SK-N-SH treated with all-trans-retinoic acid at 6 μM for 48 hours (cell line): Measurements from ENCODE around the gene RAB11FIP2.
A peak's percentile ranks its signal among the peaks of the same experiment; 100 is the strongest.

Source experiments
- ATAC-seq: fragments of 200-7000 bp; cut with Tn5 transposase; 3 replicates; pipeline ENCODE4 v1.9.1; 2020; ENCODE audit warnings: mild to moderate bottlenecking, moderate library complexity
- ARNTL ChIP-seq: fragments of 450-650 bp; formaldehyde crosslinking; IDR thresholded peaks from 2 replicates; pipeline ENCODE4 v1.5.0; 2020; ENCODE audit warnings: low read depth, mild to moderate bottlenecking, moderate library complexity, borderline replicate concordance
- CREB5 ChIP-seq: fragments of 250-450 bp; sonication (Bioruptor Pico); IDR thresholded peaks from 2 replicates; pipeline ENCODE4 v1.5.1; 2020; ENCODE audit warnings: low read depth, mild to moderate bottlenecking, moderate library complexity
- ESRRG ChIP-seq: fragments of 250-450 bp; sonication (Bioruptor Pico); IDR thresholded peaks from 2 replicates; pipeline ENCODE4 v1.6.1; 2021; ENCODE audit warnings: mild to moderate bottlenecking
- GLIS3 ChIP-seq: fragments of 250-450 bp; sonication (Bioruptor Pico); IDR thresholded peaks from 2 replicates; pipeline ENCODE4 v1.5.0; 2020; ENCODE audit warnings: mild to moderate bottlenecking, moderate library complexity
- ISL1 ChIP-seq: fragments of 250-450 bp; sonication (Bioruptor Pico); IDR thresholded peaks from 2 replicates; pipeline ENCODE4 v2.1.2; 2022; ENCODE audit warnings: mild to moderate bottlenecking, moderate library complexity
- OSR1 ChIP-seq: fragments of 250-450 bp; sonication (Bioruptor Pico); IDR thresholded peaks from 2 replicates; pipeline ENCODE4 v1.8.0; 2022; ENCODE audit warnings: moderate library complexity, mild to moderate bottlenecking, inconsistent platforms
- RARB ChIP-seq: fragments of 250-450 bp; sonication (Bioruptor Pico); IDR thresholded peaks from 2 replicates; pipeline ENCODE4 v1.8.0; 2021; ENCODE audit warnings: mild to moderate bottlenecking, moderate library complexity
- SNAI2 ChIP-seq: fragments of 250-450 bp; sonication (Bioruptor Pico); IDR thresholded peaks from 2 replicates; pipeline ENCODE4 v1.5.0; 2020; ENCODE audit warnings: mild to moderate bottlenecking, moderate library complexity
- TCF4 ChIP-seq: fragments of 250-450 bp; sonication (Bioruptor Pico); IDR thresholded peaks from 2 replicates; pipeline ENCODE4 v1.8.0; 2021; ENCODE audit warnings: mild to moderate bottlenecking, moderate library complexity, borderline replicate concordance
- TOX ChIP-seq: fragments of 250-450 bp; sonication (Bioruptor Pico); IDR thresholded peaks from 2 replicates; pipeline ENCODE4 v1.8.0; 2021; ENCODE audit warnings: mild to moderate bottlenecking, moderate library complexity, borderline replicate concordance
- ZC3H10 ChIP-seq: fragments of 250-450 bp; sonication (Bioruptor Pico); IDR thresholded peaks from 2 replicates; pipeline ENCODE4 v1.5.1; 2021; ENCODE audit warnings: mild to moderate bottlenecking, moderate library complexity
- ZFP3 ChIP-seq: fragments of 250-450 bp; sonication (Bioruptor Pico); IDR thresholded peaks from 2 replicates; pipeline ENCODE4 v1.5.0; 2020; ENCODE audit warnings: mild to moderate bottlenecking, moderate library complexity
- ZFP30 ChIP-seq: fragments of 450-650 bp; formaldehyde crosslinking; IDR thresholded peaks from 2 replicates; pipeline ENCODE4 v1.5.0; 2022; ENCODE audit warnings: mild to moderate bottlenecking, moderate library complexity
- ZNF565 ChIP-seq: fragments of 450-650 bp; formaldehyde crosslinking; conservative IDR thresholded peaks from 2 replicates; pipeline ENCODE4 v1.5.0; 2020; ENCODE audit warnings: low read depth, mild to moderate bottlenecking, moderate library complexity
- ZNF70 ChIP-seq: fragments of 450-650 bp; formaldehyde crosslinking; IDR thresholded peaks from 2 replicates; pipeline ENCODE4 v1.5.0; 2020; ENCODE audit warnings: mild to moderate bottlenecking, moderate library complexity
- ZNF8 ChIP-seq: fragments of 450-650 bp; formaldehyde crosslinking; IDR thresholded peaks from 2 replicates; pipeline ENCODE4 v1.5.0; 2020; ENCODE audit warnings: mild to moderate bottlenecking, moderate library complexity
- TF ChIP-seq, protein P1 (sequence below): fragments of 250-450 bp; sonication (Bioruptor Pico); IDR thresholded peaks from 2 replicates; pipeline ENCODE4 v1.8.0; 2020; ENCODE audit warnings: mild to moderate bottlenecking, moderate library complexity, borderline replicate concordance
- TF ChIP-seq, protein P2 (sequence below): fragments of 250-450 bp; sonication (Bioruptor Pico); IDR thresholded peaks from 2 replicates; pipeline ENCODE4 v1.8.0; 2021; ENCODE audit warnings: low read depth, mild to moderate bottlenecking, moderate library complexity, borderline replicate concordance
- TF ChIP-seq, protein P3 (sequence below): fragments of 250-450 bp; sonication (Bioruptor Pico); IDR thresholded peaks from 2 replicates; pipeline ENCODE4 v1.5.0; 2020; ENCODE audit warnings: mild to moderate bottlenecking, moderate library complexity

Gene RAB11FIP2

GRCh38 chr10:118045158-118045836 is 1.4 kb downstream of the RAB11FIP2 start:
- no peak for TF ChIP-seq ZNF565 (CRISPR knock-in tag)
- TF ChIP-seq ZC3H10 (CRISPR knock-in tag): no peak
- TF ChIP-seq, protein P1, sequence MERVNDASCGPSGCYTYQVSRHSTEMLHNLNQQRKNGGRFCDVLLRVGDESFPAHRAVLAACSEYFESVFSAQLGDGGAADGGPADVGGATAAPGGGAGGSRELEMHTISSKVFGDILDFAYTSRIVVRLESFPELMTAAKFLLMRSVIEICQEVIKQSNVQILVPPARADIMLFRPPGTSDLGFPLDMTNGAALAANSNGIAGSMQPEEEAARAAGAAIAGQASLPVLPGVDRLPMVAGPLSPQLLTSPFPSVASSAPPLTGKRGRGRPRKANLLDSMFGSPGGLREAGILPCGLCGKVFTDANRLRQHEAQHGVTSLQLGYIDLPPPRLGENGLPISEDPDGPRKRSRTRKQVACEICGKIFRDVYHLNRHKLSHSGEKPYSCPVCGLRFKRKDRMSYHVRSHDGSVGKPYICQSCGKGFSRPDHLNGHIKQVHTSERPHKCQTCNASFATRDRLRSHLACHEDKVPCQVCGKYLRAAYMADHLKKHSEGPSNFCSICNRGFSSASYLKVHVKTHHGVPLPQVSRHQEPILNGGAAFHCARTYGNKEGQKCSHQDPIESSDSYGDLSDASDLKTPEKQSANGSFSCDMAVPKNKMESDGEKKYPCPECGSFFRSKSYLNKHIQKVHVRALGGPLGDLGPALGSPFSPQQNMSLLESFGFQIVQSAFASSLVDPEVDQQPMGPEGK (CRISPR knock-in tag): no peak
- no peak for TF ChIP-seq ZNF70 (CRISPR knock-in tag)
- ATAC-seq: no peak

DNA sequence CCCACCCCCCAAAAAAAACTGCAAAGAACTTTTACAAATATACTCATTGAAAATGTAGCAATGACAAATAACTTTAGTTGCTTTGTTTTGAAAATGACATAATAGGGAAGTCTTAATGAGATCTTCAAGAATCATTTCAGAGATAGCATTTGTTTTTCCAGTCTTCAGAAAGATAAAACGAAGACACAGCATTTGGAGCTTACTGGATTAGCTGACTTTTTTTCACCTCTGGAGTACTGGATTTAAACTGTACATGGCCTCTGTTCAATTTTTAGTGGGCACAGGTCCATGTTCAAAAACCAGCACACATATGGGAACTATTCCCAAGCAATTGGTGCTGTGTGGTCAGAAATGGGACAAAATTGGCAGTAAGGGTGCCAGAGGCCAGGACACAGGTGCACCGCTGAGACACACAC is 3.9 kb downstream of the RAB11FIP2 start:
- no peak for ATAC-seq
- TF ChIP-seq ZFP3 (CRISPR knock-in tag) (no peak), ISL1 (CRISPR knock-in tag) (0 out of 2 replicates have a peak, but pooled peaks have one; percentile 8)
- TF ChIP-seq, protein P2, sequence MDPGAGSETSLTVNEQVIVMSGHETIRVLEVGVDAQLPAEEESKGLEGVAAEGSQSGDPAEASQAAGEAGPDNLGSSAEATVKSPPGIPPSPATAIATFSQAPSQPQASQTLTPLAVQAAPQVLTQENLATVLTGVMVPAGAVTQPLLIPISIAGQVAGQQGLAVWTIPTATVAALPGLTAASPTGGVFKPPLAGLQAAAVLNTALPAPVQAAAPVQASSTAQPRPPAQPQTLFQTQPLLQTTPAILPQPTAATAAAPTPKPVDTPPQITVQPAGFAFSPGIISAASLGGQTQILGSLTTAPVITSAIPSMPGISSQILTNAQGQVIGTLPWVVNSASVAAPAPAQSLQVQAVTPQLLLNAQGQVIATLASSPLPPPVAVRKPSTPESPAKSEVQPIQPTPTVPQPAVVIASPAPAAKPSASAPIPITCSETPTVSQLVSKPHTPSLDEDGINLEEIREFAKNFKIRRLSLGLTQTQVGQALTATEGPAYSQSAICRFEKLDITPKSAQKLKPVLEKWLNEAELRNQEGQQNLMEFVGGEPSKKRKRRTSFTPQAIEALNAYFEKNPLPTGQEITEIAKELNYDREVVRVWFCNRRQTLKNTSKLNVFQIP: no peak

GRCh38 chr10:118042336-118042735 is 4.4 kb downstream of the RAB11FIP2 start:
- no peak for ATAC-seq
- TF ChIP-seq ZC3H10 (CRISPR knock-in tag) (no peak), TCF4 (CRISPR knock-in tag) (peak; percentile 53; the same call in 1 of the 2 replicates), ZFP30 (CRISPR knock-in tag) (no peak), ARNTL (CRISPR knock-in tag) (no peak), RARB (no peak), GLIS3 (no peak)

- peak; percentile 18; the same call in 1 of the 3 replicates for ATAC-seq
- TF ChIP-seq TCF4 (CRISPR knock-in tag) (no peak), ARNTL (CRISPR knock-in tag) (no peak), OSR1 (CRISPR knock-in tag) (no peak), ISL1 (CRISPR knock-in tag) (peak; percentile 65), GLIS3 (no peak), ZNF70 (CRISPR knock-in tag) (no peak), ZNF8 (no peak), TOX (CRISPR knock-in tag) (no peak), ESRRG (CRISPR knock-in tag) (no peak), CREB5 (CRISPR knock-in tag) (0 out of 2 replicates have a peak, but pooled peaks have one; percentile 36), SNAI2 (CRISPR knock-in tag) (no peak)
- TF ChIP-seq, protein P2: no peak
- TF ChIP-seq, protein P3, sequence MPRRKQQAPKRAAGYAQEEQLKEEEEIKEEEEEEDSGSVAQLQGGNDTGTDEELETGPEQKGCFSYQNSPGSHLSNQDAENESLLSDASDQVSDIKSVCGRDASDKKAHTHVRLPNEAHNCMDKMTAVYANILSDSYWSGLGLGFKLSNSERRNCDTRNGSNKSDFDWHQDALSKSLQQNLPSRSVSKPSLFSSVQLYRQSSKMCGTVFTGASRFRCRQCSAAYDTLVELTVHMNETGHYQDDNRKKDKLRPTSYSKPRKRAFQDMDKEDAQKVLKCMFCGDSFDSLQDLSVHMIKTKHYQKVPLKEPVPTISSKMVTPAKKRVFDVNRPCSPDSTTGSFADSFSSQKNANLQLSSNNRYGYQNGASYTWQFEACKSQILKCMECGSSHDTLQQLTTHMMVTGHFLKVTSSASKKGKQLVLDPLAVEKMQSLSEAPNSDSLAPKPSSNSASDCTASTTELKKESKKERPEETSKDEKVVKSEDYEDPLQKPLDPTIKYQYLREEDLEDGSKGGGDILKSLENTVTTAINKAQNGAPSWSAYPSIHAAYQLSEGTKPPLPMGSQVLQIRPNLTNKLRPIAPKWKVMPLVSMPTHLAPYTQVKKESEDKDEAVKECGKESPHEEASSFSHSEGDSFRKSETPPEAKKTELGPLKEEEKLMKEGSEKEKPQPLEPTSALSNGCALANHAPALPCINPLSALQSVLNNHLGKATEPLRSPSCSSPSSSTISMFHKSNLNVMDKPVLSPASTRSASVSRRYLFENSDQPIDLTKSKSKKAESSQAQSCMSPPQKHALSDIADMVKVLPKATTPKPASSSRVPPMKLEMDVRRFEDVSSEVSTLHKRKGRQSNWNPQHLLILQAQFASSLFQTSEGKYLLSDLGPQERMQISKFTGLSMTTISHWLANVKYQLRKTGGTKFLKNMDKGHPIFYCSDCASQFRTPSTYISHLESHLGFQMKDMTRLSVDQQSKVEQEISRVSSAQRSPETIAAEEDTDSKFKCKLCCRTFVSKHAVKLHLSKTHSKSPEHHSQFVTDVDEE (CRISPR knock-in tag): no peak
Observed at GRCh38 chr10:118041316-118041715, 5.4 kb downstream of the RAB11FIP2 start.
